Stimulated activated CD4-positive, alpha-beta T cell treated with anti-CD3 and anti-CD28 coated beads, Interleukin-15, amount 100 ng/mL, for 24 hours (primary cell): ENCODE data around the gene PPM1H.
"Not testable (repeated sequence)": the region's sequence is repeated elsewhere in the genome, so short reads cannot be mapped to it uniquely, and the experiment has no call there.

Source experiments
- DNase-seq: peaks from one replicate; pipeline ENCODE4 v3.0.0-alpha.2; 2020

Gene PPM1H

DNA sequence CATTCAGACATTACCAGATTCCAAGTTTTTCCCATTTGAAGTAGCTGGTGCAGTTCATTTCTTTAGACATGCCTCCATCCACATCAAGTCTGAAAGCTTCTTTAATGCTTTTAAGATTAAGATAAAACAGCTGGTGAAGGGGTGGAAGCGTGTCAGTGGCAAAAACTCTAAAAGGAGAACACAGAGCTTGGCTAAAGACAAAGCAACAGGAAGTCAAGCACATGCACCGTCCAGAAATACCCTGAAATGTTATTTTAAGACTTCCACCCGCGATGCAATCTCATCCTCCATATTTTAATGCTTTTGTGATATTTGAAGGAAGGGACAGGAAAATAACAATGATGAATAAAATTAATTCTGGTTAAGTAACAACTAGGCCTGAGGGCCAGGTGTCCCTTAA, 31.8 kb downstream of the PPM1H start:
- no peak for DNase-seq

GRCh38 chr12:62900686-62901272, 34.2 kb downstream of the PPM1H start:
- DNase-seq, result no peak

GRCh38 chr12:62899568-62900390, 35.2 kb downstream of the PPM1H start:
- no peak for DNase-seq

DNA sequence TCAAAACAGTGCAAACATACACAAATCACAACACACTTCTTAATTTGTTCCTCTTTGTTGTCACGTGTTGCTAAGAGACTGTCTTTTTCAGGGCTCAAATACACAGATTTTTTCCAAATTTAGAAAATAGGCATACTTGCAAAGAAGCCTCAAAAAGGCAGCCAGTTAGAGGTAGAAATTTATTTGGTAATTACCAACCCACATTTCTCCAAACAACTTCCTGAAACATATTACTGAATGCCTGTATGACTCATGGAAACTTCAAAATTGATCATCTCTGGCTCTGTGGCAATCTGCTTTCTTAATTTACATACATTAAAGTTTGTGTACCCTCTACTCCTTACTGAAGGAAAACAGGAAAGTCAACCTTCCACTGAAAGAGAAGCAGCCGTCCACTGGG, 36.4 kb downstream of the PPM1H start:
- no peak for DNase-seq

- no peak for DNase-seq
Observed at GRCh38 chr12:62895351-62895877, 39.5 kb downstream of the PPM1H start.

DNA sequence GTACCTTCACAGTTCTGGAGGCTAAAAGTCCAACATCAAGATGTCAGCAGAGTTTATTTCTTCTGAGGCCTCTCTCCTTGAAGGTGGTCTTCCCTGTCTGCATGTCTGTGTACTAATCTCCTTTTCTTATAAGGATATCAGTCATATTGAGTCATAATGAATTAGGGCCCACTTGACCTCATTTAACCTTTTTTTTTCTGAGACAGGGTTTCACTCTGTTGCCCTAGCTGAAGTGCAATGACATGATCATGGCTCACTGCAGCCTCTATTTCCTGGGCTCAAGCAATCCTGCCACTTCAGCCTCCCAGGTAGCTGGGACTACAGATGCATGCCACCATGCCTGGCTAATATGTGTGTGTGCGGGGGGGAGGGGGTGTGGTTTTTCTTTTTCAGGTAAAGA, 41.7 kb downstream of the PPM1H start:
- no peak for DNase-seq

DNA sequence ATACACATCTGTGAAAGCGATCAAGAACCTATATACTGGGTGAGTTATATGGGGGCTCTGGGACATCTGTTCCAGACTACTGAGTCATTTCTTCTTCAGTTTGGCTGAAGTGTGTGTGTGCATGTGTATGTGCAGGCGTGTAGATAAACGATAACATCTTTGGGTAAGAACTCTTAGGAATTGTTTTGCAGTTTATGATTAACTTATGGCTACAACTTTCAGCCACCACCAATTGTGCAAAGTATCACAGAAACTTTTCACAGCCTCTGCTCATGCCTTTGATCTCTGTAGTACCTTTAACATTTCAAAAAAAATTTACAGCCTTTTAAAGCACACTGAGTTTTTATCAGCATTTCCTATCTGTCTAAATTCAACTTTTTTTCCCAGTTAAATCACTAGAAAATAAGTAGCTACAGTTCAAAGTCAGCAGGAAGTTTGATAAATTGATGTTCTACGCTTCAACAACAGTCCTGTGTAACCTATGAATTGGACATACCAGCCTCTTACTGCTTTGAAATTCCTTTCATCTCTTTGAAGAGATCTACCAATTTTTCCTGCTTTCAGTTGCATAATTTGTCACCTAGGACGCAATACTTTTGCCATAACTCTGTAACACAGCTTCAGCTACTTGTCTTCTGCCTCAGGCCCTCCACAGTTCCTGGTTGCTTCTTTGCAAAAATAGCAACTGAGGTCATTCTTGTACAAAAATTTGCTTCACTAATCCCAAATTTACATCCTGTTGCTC, 43.0 kb downstream of the PPM1H start:
- no peak for DNase-seq

DNA sequence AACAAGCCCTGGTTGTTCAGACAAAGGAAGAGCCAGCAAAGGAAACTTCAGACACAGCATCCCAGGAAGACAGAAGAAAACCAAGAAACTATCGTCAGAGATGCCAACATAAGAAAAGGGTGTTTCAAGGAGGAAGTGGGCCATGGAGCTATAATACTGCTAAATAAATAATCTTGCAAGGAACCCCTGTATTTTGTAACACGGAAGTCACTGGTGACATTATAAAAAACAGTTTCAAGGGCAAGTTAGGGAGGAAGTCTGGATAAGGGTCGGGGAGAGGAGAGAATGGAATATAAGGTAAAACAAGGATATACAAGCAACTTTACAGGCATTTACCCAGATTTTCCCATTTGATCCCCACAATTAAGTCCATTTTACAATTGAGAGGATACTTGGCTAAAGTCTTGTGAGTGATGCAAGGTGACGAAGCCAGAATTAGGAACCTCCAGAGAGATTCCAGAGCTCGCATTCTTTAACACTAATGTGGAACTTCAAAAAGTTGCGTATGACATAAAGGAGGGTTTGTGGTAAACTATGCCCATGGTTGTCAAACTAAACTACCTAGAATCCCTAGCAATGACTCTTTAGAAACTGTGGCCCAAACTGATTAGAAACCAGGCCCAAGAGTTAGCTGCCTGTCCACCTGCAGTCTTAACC, 46.4 kb downstream of the PPM1H start:
- no peak for DNase-seq

GRCh38 chr12:62886796-62887195, 48.2 kb downstream of the PPM1H start:
- DNase-seq, result no peak

- DNase-seq, result no peak
Observed at GRCh38 chr12:62885242-62885641, 49.7 kb downstream of the PPM1H start.

DNA sequence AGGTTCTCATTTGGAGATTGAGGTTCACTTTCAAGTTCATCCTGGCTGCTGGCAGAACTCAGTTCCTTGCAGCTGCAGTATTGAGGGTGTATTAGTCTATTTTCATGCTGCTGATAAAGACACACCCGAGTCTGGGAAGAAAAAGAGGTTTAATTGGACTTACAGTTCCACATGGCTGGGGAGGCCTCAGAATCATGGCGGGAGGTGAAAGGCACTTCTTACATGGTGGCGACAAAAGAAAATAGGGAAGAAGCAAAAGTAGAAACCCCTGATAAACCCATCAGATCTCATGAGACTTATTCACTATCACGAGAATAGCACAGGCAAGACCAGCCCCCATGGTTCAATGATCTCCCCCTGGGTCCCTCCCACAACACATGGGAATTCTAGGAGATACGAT, 50.1 kb downstream of the PPM1H start:
- DNase-seq, result not testable (repeated sequence)

GRCh38 chr12:62882696-62883095, 52.3 kb downstream of the PPM1H start:
- no peak for DNase-seq

DNA sequence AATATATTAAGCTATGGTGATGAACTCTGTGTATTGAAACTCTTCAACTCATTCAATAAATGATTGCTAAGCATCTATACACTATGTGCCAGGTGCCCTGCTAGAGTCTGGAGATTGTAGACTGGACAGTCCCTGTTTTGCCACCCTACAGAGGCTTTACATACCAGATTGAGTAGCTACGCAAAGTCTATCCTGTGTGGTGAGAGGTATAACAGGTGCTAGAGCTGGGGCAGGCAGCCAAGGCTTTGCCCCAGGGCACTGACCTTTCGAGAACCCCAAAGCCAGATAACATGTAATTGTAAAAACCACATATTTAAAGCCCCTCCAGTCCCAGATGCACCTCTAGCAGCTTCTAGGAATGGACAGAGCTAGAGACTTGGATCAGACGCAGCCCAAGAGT, 52.8 kb downstream of the PPM1H start:
- DNase-seq, result no peak

- DNase-seq, result no peak
Observed at GRCh38 chr12:62879691-62880090, 55.3 kb downstream of the PPM1H start.

DNA sequence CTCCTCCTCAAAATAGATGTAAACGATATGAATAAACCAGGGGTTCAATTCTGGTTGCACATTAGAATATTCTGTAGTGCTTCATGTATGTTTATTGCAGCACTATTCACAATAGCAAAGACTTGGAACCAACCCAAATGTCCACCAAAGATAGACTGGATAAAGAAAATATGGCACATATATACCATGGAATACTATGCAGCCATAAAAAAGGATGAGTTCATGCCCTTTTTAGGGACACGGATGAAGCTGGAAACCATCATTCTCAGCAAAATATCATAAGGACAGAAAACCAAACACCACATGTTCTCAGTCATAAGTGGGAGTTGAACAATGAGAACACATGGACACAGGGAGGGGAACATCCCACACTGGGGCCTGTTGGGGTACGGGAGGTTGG, 55.7 kb downstream of the PPM1H start:
- not testable (repeated sequence) for DNase-seq

GRCh38 chr12:62878211-62878610, 56.7 kb downstream of the PPM1H start:
- no peak for DNase-seq

DNA sequence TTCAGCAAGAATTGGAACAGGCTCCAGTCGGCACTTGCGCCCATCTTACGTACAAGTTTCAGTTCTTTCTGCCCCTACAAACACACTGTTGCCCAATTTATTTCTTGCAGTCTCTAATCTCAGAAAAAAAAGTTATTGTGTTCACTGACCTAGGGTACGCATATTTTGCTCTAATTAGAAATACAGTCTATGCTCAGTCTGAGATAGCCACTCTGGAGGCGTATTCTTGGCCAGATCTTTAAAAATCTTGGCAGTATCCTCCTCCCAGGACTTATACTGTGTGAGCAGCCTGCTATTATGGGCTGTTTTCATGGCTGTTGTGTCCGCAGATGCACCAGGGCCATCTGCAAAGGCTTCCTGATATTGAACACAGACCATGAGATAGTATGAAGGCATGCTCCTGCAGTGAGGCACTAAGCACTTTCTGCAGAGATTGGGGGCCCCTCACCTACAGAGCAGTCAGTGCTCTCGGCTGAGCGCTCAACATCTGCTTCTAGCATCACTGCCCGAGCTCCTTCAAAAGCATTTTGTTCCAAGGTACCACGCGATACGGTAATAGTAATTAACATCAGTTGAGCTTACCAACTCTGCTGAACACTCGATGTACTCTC, 57.9 kb downstream of the PPM1H start:
- no peak for DNase-seq

GRCh38 chr12:62873826-62874448, 61.0 kb downstream of the PPM1H start:
- DNase-seq, result no peak

DNA sequence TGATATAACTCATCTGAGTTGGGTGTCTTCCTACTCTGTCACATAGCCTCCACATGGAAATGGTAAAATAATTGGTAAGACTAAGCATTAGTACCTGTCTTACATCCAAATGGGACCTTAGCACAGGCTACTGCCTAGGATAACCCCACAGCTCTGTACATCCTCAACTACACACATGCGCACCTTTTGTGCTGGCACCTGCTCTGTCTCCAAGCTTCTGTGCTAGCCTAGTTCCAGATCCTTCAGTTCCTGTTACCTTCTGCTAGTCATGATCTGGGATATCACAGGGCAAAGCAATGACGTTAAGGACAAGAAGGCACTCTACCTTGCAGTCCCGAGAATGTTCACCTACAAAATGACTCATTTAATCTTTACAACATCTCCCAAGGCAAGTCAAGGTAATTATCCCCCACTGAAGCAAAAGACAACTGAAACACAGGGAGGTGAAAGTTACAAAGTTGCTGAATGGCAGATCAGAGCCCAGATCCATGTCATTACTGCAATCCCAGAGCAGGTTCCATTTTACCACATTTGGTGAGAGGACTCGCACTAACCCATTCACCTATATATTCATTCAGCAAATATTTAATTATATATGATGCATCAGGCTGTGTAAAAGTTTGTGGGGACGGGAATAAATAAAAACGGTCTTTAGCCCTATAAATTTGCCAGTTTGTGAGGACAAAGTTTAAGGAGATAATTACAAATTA, 61.7 kb downstream of the PPM1H start:
- DNase-seq, result no peak

DNA sequence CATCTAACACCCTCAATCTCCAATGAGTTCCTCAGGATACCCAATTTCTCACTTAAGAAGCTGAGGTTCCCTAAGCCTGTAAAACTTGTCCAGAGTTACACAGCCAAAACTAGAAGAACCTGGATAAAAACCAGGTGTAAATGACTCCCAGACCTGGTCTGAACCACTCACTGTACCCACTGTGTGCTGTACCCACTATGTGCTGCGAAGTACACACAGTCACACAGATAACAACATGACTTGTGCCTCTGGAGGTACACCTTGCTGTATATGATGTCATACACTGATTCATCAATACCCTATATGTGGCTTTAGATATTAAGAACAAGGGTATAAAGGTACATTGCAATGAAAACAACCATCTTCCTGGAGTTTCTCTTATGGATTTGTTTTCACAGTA, 66.1 kb downstream of the PPM1H start:
- no peak for DNase-seq

DNA sequence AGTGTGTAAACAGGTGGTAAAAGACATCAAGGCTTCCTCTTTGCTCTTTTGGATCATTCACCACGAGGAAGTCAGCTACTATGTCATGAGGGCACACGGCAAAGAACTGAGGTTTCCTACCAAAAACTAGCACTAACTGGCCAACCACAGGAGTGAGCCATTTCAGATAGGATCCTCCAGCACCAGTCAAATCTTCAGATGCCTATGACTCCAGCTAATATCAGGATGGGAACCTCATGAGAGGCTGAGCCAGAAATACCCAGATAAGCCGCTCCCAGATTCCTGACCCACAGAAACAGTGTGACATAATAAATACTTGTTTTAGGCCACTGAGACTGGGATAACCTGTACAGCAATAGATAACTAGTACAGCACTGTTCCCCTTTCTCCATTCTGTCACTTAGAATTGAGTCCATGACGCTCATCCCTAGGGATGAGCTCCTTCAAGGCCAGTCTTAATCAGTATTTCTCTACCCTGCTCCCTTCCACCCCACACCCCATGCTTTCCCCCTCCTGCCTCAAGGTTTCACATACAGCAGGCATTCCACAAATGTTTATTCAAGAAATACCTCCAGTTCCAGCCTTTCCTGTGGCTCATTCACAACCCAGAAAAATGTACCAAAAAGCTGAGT, 68.4 kb downstream of the PPM1H start:
- DNase-seq, result no peak
